RWPE2 (cell line): ENCODE measurements around the gene AK9.

ENCODE experiments used
- ATAC-seq: fragments of 200-7000 bp; cut with Tn5 transposase; 3 replicates; pipeline ENCODE4 v1.9.1; 2021; ENCODE audit warnings: low read depth
- DNase-seq: peaks from one replicate; pipeline ENCODE4 v3.0.0-alpha.2; 2020; ENCODE audit warnings: low spot score
- H3K27ac ChIP-seq: fragments of 450-650 bp; 2 replicates; pipeline ENCODE4 v1.5.1; 2017; ENCODE audit warnings: mild to moderate bottlenecking; ENCODE audit not compliant: poor library complexity, severe bottlenecking
- H3K27me3 ChIP-seq: fragments of 250-450 bp; sonication (Bioruptor Pico); 2 replicates; pipeline ENCODE4 v1.5.1; 2021; ENCODE audit warnings: mild to moderate bottlenecking, moderate library complexity; ENCODE audit not compliant: insufficient read depth, poor library complexity, severe bottlenecking
- H3K36me3 ChIP-seq: fragments of 250-450 bp; sonication (Bioruptor Pico); 2 replicates; pipeline ENCODE4 v1.5.1; 2020; ENCODE audit warnings: low read depth, mild to moderate bottlenecking, moderate library complexity
- H3K4me1 ChIP-seq: fragments of 250-450 bp; sonication (Bioruptor Pico); 2 replicates; pipeline ENCODE4 v1.5.1; 2021; ENCODE audit warnings: mild to moderate bottlenecking, moderate library complexity; ENCODE audit not compliant: insufficient read depth, poor library complexity, severe bottlenecking
- H3K4me3 ChIP-seq: fragments of 250-450 bp; sonication (Bioruptor Pico); 2 replicates; pipeline ENCODE4 v1.5.1; 2021; ENCODE audit warnings: mild to moderate bottlenecking, moderate library complexity; ENCODE audit not compliant: severe bottlenecking
- H3K9me3 ChIP-seq: fragments of 250-450 bp; sonication (Bioruptor Pico); 2 replicates; pipeline ENCODE4 v1.5.1; 2021; ENCODE audit warnings: mild to moderate bottlenecking, moderate library complexity; ENCODE audit not compliant: severe bottlenecking
- CTCF ChIP-seq: fragments of 450-650 bp; IDR thresholded peaks from one replicate; pipeline ENCODE4 v1.5.1; 2017; ENCODE audit warnings: mild to moderate bottlenecking, moderate library complexity; ENCODE audit not compliant: poor library complexity, severe bottlenecking

AK9 gene

GRCh38 chr6:109690737-109691621, at the start of gene AK9, which contains the start of gene FIG4:
AK9 (minus strand) TSS chr6:109691202; CDS start chr6:109675745, 15,457 bp downstream.
FIG4 (plus strand) TSS chr6:109691296; CDS start chr6:109691436, 140 bp downstream.
- Histone ChIP-seq H3K27me3 (no peaks in the 10 kb centered on the region), H3K4me3 (peak within 1 kb of the TSS; percentile 48), H3K27ac (peak within 1 kb of the TSS; percentile 33), H3K9me3 (no peaks in the 10 kb centered on the region), H3K4me1 (peaks cover 18% of the 10 kb centered on the region), H3K36me3 (0 out of 2 replicates have a peak, but pooled peaks cover under 1% of the 10 kb centered on the region)
- DNase-seq (peak; percentile 90), ATAC-seq (peak; percentile 97)
- peak; percentile 35 for TF ChIP-seq CTCF

- Histone ChIP-seq H3K27me3 (no peaks in the 10 kb centered on the region), H3K36me3 (no peaks in the 10 kb centered on the region; the same call in 1 of the 2 replicates), H3K4me3 (no peak overlapping the region), H3K4me1 (peaks cover 3% of the 10 kb centered on the region), H3K27ac (no peak overlapping the region), H3K9me3 (no peaks in the 10 kb centered on the region)
- no peak for DNase-seq
- no peak for TF ChIP-seq CTCF
- ATAC-seq: no peak
These were observed 49.8 kb upstream of the AK9 start for GRCh38 chr6:109740787-109741186.

- peaks cover 3% of the 10 kb centered on the region for H3K4me1 ChIP-seq
- DNase-seq (no peak), ATAC-seq (no peak)
- no peak overlapping the region for H3K27ac ChIP-seq
- no peaks in the 10 kb centered on the region for H3K9me3 ChIP-seq
- no peak overlapping the region for H3K4me3 ChIP-seq
- H3K36me3 ChIP-seq: no peaks in the 10 kb centered on the region; the same call in 1 of the 2 replicates
- no peak for TF ChIP-seq CTCF
- no peaks in the 10 kb centered on the region for H3K27me3 ChIP-seq
These were observed 48.7 kb upstream of the AK9 start for GRCh38 chr6:109739686-109740085.

- ATAC-seq (no peak), DNase-seq (no peak)
- Histone ChIP-seq H3K4me3 (no peak overlapping the region), H3K27me3 (no peaks in the 10 kb centered on the region), H3K36me3 (no peaks in the 10 kb centered on the region; the same call in 1 of the 2 replicates), H3K27ac (no peak overlapping the region), H3K4me1 (no peaks in the 10 kb centered on the region), H3K9me3 (no peaks in the 10 kb centered on the region)
- TF ChIP-seq CTCF: no peak
These were observed 47.7 kb upstream of the AK9 start for GRCh38 chr6:109738667-109739066.

GRCh38 chr6:109738255-109738654, 47.3 kb upstream of the AK9 start:
- H3K4me1 ChIP-seq: no peaks in the 10 kb centered on the region
- no peak for ATAC-seq
- H3K9me3 ChIP-seq: no peaks in the 10 kb centered on the region
- no peak for DNase-seq
- H3K27ac ChIP-seq: no peak overlapping the region
- no peak overlapping the region for H3K4me3 ChIP-seq
- TF ChIP-seq CTCF: no peak
- no peaks in the 10 kb centered on the region; the same call in 1 of the 2 replicates for H3K36me3 ChIP-seq
- H3K27me3 ChIP-seq: no peaks in the 10 kb centered on the region
